T-cell (primary cell): Measurements from ENCODE around the gene SIGLEC8. TPM values are rescaled to one million over a fixed set of nuclear protein-coding genes. Genes with fewer than 3 reads are reported as not detected.
"Not testable (repeated sequence)": the region's sequence is repeated elsewhere in the genome, so short reads cannot be mapped to it uniquely, and the experiment has no call there.

Experiments used
- ATAC-seq, 4 experiments: fragments of 200-7000 bp in 3 of 4; fragments of 150-1000 bp in 1 of 4; cut with Tn5 transposase; replicated peaks in 1 of 4; 1 replicate in 3 of 4; 2 replicates in 1 of 4; pipeline ENCODE4 v1.10.0; 2021; ENCODE audit warnings: moderate library complexity in 3 of 4, mild to moderate bottlenecking in 2 of 4, moderate number of reproducible peaks in 1 of 4
- CTCF ChIA-PET, 2 donors: fragments of 300-600 bp; sonication (Branson Sonifier 250); formaldehyde crosslinking; loops; one replicate each; lab custom pipeline; 2022; ENCODE audit warnings: antibody characterized with exemption in 2 of 2; lab: Charles Lee
- POLR2A ChIA-PET, 2 donors: fragments of 300-600 bp; sonication (Branson Sonifier 250); formaldehyde crosslinking; loops; one replicate each; lab custom pipeline; 2022; ENCODE audit warnings: antibody characterized with exemption in 2 of 2; lab: Charles Lee
- DNase-seq, 35 experiments: peaks; one replicate each; pipeline versions ENCODE4 v3.0.0 to v3.0.0-alpha.2; 2013 to 2023
- H3K27ac ChIP-seq: one replicate; pipeline ENCODE4 v1.5.1; 2013; ENCODE audit warnings: low read length
- H3K27me3 ChIP-seq, 2 experiments: replicated peaks in 1 of 2; 1 replicate in 1 of 2; 2 replicates in 1 of 2; pipeline versions ENCODE4 v1.6.1 to v1.7.0; 2013; ENCODE audit warnings: low read length in 1 of 2, mixed read lengths in 1 of 2; ENCODE audit not compliant: control insufficient read depth in 2 of 2, insufficient read depth in 2 of 2; ENCODE audit errors: extremely low read depth in 1 of 2
- H3K36me3 ChIP-seq, 2 donors: 1 replicate in 1 of 2; 2 replicates in 1 of 2; pipeline versions ENCODE4 v1.6.1 to v1.7.0; 2013; ENCODE audit warnings: low read length in 1 of 2; ENCODE audit not compliant: control insufficient read depth in 2 of 2, insufficient read depth in 1 of 2; ENCODE audit errors: extremely low read depth in 1 of 2
- H3K4me1 ChIP-seq, 2 experiments: 1 replicate in 1 of 2; 2 replicates in 1 of 2; pipeline versions ENCODE4 v1.6.1 to v1.7.0; 2013; ENCODE audit warnings: low read length in 2 of 2, mixed read lengths in 1 of 2; ENCODE audit not compliant: insufficient read depth in 2 of 2, control insufficient read depth in 1 of 2; ENCODE audit errors: extremely low read depth in 1 of 2
- H3K4me3 ChIP-seq, 2 donors: 1 replicate in 1 of 2; 2 replicates in 1 of 2; pipeline versions ENCODE4 v1.5.1 to v1.7.0; 2013; ENCODE audit warnings: mild to moderate bottlenecking in 2 of 2, low read length in 1 of 2, moderate library complexity in 1 of 2; ENCODE audit not compliant: control insufficient read depth in 1 of 2; ENCODE audit errors: extremely low read depth in 1 of 2
- H3K9me3 ChIP-seq: 2 replicates; pipeline ENCODE4 v1.7.0; 2013
- H3K27ac Mint-ChIP-seq, 2 donors: one replicate each; pipeline ENCODE4 v1.8.0; 2020 to 2021; ENCODE audit warnings: mild to moderate bottlenecking in 2 of 2, mixed read lengths in 2 of 2
- H3K27me3 Mint-ChIP-seq, 2 donors: one replicate each; pipeline ENCODE4 v1.8.0; 2021 to 2022; ENCODE audit warnings: mixed read lengths in 2 of 2
- H3K36me3 Mint-ChIP-seq: one replicate; pipeline ENCODE4 v1.8.0; 2021; ENCODE audit warnings: mixed read lengths
- H3K4me1 Mint-ChIP-seq, 3 donors: one replicate each; pipeline ENCODE4 v1.8.0; 2020 to 2022; ENCODE audit warnings: mixed read lengths in 3 of 3, mild to moderate bottlenecking in 1 of 3
- H3K4me3 Mint-ChIP-seq, 3 donors: one replicate each; pipeline ENCODE4 v1.8.0; 2020 to 2022; ENCODE audit warnings: mild to moderate bottlenecking in 3 of 3, mixed read lengths in 3 of 3, moderate library complexity in 3 of 3
- H3K9me3 Mint-ChIP-seq, 3 donors: one replicate each; pipeline ENCODE4 v1.8.0; 2020 to 2022; ENCODE audit warnings: mixed read lengths in 3 of 3
- WGBS: methylation state at CpG from one replicate; pipeline ENCODE4 v1.1.5; 2013; ENCODE audit warnings: missing lambda C conversion rate; ENCODE audit not compliant: insufficient coverage; 5-methylcytosine and 5-hydroxymethylcytosine counted together
- total RNA-seq, 35 experiments: library from RNA in 6 of 35; stranded (reverse) in 6 of 35; fragments of 120-200 nt in 1 of 35; gene quantifications; one replicate each; pipeline versions ENCODE4 v1.2.1 to v1.2.4 and lab custom pipeline; 2013 to 2026

The SIGLEC8 gene
- total RNA-seq, 5 donors from 2014 or later (not counting 1 experiment from before 2014, with no cell fraction given) = not detected

- POLR2A ChIA-PET = no interaction called here
- H3K9me3 Mint-ChIP-seq = no peaks in the 10 kb centered on the region
- no peak overlapping the region for H3K27ac Mint-ChIP-seq
- 80% methylated on average over 10 of the region's 11 CpGs for WGBS
- no peaks in the 10 kb centered on the region for H3K4me1 Mint-ChIP-seq
- H3K36me3 Mint-ChIP-seq = no peaks in the 10 kb centered on the region
- H3K9me3 ChIP-seq = no peaks in the 10 kb centered on the region
- H3K4me3 Mint-ChIP-seq = no peak overlapping the region
- DNase-seq = no peak
- no peak overlapping the region for H3K27ac ChIP-seq
- peaks cover 19 to 50% of the 10 kb centered on the region in 2 donors for H3K27me3 Mint-ChIP-seq
- peaks cover 0 to 56% of the 10 kb centered on the region in 2 experiments for H3K27me3 ChIP-seq
- no peaks in the 10 kb centered on the region for H3K4me1 ChIP-seq
- no peaks in the 10 kb centered on the region for H3K36me3 ChIP-seq
- CTCF ChIA-PET = no interaction called here
- no peak for ATAC-seq
- H3K4me3 ChIP-seq = no peak overlapping the region
Measured at GRCh38 chr19:51456541-51457290, 1.5 kb downstream of the SIGLEC8 start.

- no peak overlapping the region for H3K27ac ChIP-seq
- H3K4me1 ChIP-seq = peaks cover 6 to 12% of the 10 kb centered on the region in 2 experiments
- peaks cover 3 to 18% of the 10 kb centered on the region in 2 donors for H3K27me3 Mint-ChIP-seq
- H3K4me3 ChIP-seq = no peak overlapping the region
- 83% methylated on average over 1 of the region's 5 CpGs for WGBS
- no peak for ATAC-seq
- no peaks in the 10 kb centered on the region for H3K9me3 ChIP-seq
- H3K36me3 ChIP-seq = no peaks in the 10 kb centered on the region
- ChIA-PET POLR2A (no interaction called here), CTCF (interaction anchor here in 1 of 2 donors (0.9 kb wide), 1 partner anchor 22 kb away, joined by 3 read pairs; no protein-coding TSS in a partner anchor)
- no peak overlapping the region for H3K27ac Mint-ChIP-seq
- H3K4me3 Mint-ChIP-seq = no peak overlapping the region
- no peak for DNase-seq
- H3K27me3 ChIP-seq = peaks cover 0 to 15% of the 10 kb centered on the region in 2 experiments
- H3K9me3 Mint-ChIP-seq = peaks cover 0 to 7% (median 4%) of the 10 kb centered on the region in 3 donors
- H3K4me1 Mint-ChIP-seq = peaks cover 18 to 27% (median 25%) of the 10 kb centered on the region in 3 donors
- H3K36me3 Mint-ChIP-seq = no peaks in the 10 kb centered on the region
Measured at GRCh38 chr19:51450730-51451307, 7.4 kb downstream of the SIGLEC8 start.

DNA sequence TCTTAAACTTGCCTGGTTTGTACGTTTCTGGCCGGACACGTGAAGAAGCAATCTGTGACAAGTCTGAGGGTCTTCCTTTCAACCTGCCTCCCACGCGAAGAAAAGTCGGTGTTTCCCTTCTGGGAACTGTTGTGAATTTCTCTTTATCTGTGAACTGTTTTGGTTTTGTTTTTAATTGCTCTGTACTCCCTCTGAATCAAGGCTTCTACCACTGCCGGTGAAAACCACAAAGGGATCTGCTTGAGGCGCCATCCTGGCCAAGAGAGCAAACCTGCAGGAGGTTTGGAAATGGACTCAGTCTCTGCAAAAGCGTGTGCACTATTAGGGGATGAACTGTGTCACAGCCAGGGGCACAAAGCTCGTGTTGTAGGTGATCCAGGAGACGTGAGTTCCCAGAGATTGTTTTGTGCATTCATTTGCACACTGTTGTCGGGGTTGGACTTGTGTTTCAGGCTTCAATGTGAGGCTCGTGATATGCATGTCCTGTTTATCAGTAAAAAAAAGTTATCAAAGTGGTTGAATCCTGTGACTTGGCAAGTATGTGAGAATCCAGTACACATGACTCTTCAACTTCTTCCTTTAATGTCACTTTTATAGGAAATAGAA, 9.7 kb downstream of the SIGLEC8 start:
- H3K36me3 Mint-ChIP-seq = no peaks in the 10 kb centered on the region
- H3K4me3 Mint-ChIP-seq = peak overlapping the region; percentile 68 to 72 (median 68)
- CTCF ChIA-PET = no interaction called here
- peaks cover 6 to 12% of the 10 kb centered on the region in 2 experiments for H3K4me1 ChIP-seq
- no peak overlapping the region for H3K4me3 ChIP-seq
- no peaks in the 10 kb centered on the region for H3K36me3 ChIP-seq
- H3K9me3 Mint-ChIP-seq = peaks cover 0 to 7% (median 4%) of the 10 kb centered on the region in 3 donors
- peaks cover 18 to 27% (median 25%) of the 10 kb centered on the region in 3 donors for H3K4me1 Mint-ChIP-seq
- DNase-seq = peak in 1 of 35 experiments; percentile 13
- H3K27ac Mint-ChIP-seq = peak overlapping the region; percentile 83 to 92
- peaks cover under 1 to 7% of the 10 kb centered on the region in 2 donors for H3K27me3 Mint-ChIP-seq
- no peak overlapping the region for H3K27ac ChIP-seq
- WGBS = 4% methylated on average over 9 of the region's 13 CpGs
- H3K27me3 ChIP-seq = peaks cover 0 to 6% of the 10 kb centered on the region in 2 experiments
- peak; percentile 50 to 63 (median 58) for ATAC-seq
- POLR2A ChIA-PET = no interaction called here
- H3K9me3 ChIP-seq = no peaks in the 10 kb centered on the region

DNA sequence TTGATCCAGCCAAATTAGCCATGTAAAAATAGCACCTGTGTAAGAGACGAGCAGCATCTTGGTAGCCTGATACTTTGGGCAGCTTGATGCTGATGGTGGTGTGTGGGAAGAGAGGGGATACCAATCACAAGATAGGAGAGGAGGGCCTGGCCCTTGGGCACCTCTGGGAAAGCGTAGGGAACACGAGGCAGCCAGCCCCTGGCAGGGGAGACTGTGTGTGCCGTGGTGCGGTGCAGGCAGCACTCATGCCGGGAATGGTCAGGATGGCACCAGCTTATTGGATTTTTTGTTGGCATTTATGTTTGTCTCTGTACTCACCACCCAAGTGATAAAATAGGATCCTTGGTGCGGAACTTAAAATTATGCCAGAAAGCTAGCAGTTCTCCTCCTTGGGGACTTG, 10.2 kb downstream of the SIGLEC8 start:
- H3K36me3 ChIP-seq = no peaks in the 10 kb centered on the region
- Mint-ChIP-seq H3K36me3 (no peaks in the 10 kb centered on the region), H3K9me3 (peaks cover 0 to 7% (median 4%) of the 10 kb centered on the region in 3 donors), H3K4me1 (peaks cover 19 to 30% (median 25%) of the 10 kb centered on the region in 3 donors), H3K4me3 (peak overlapping the region; percentile 68 to 72 (median 68)), H3K27ac (peak overlapping the region; percentile 83 to 92), H3K27me3 (peaks cover 0 to 5% of the 10 kb centered on the region in 2 donors)
- H3K27me3 ChIP-seq = peaks cover 0 to 6% of the 10 kb centered on the region in 2 experiments
- 84% methylated on average over 7 of the region's 7 CpGs for WGBS
- DNase-seq (no peak), ATAC-seq (no peak)
- no peak overlapping the region for H3K27ac ChIP-seq
- ChIA-PET CTCF (no interaction called here), POLR2A (no interaction called here)
- no peak overlapping the region for H3K4me3 ChIP-seq
- peaks cover 6 to 12% of the 10 kb centered on the region in 2 experiments for H3K4me1 ChIP-seq
- no peaks in the 10 kb centered on the region for H3K9me3 ChIP-seq

GRCh38 chr19:51447510-51447909, 10.7 kb downstream of the SIGLEC8 start:
- H3K4me3 Mint-ChIP-seq = peak overlapping the region in 1 of 3 donors; percentile 72
- H3K9me3 ChIP-seq, H3K9me3 Mint-ChIP-seq, H3K27me3 ChIP-seq, CTCF ChIA-PET, POLR2A ChIA-PET, H3K27ac ChIP-seq, H3K36me3 ChIP-seq, DNase-seq, ATAC-seq, H3K27me3 Mint-ChIP-seq, H3K36me3 Mint-ChIP-seq, H3K4me3 ChIP-seq: not testable (repeated sequence)
- peaks cover 6 to 12% of the 10 kb centered on the region in 2 experiments for H3K4me1 ChIP-seq
- H3K27ac Mint-ChIP-seq = peak overlapping the region; percentile 71 to 83
- WGBS = 100% methylated on average over 1 of the region's 3 CpGs
- peaks cover 24 to 35% (median 28%) of the 10 kb centered on the region in 3 donors for H3K4me1 Mint-ChIP-seq
